A549 (cell line): Measurements from ENCODE around the gene AP3B2.

Experiments used
- MAFK ChIP-seq: fragments of 450-650 bp; IDR thresholded peaks from 2 replicates; pipeline ENCODE4 v1.6.1; 2014; ENCODE audit not compliant: partially characterized antibody
- MYC ChIP-seq: IDR thresholded peaks from 2 replicates; pipeline ENCODE4 v1.6.1; 2012; ENCODE audit warnings: mild to moderate bottlenecking, inconsistent platforms, low read length, improper control_type of control experiment, borderline replicate concordance
- RNF2 ChIP-seq: fragments of 200-600 bp; sonication (generic); IDR thresholded peaks from 2 replicates; pipeline ENCODE4 v1.6.1; 2016; ENCODE audit warnings: low read depth, mild to moderate bottlenecking, antibody characterized with exemption, moderate library complexity, borderline replicate concordance

- TF ChIP-seq MYC (no peak), RNF2 (no peak), MAFK (no peak)
These were observed 1.3 kb upstream of the AP3B2 start for GRCh38 chr15:82710926-82711490.
